GM18907 (cell line): Measurements from ENCODE around the gene ME3.
"Not testable (repeated sequence)": the region's sequence is repeated elsewhere in the genome, so short reads cannot be mapped to it uniquely, and the experiment has no call there.

Experiments used
- ATAC-seq: cut with Tn5 transposase; IDR thresholded peaks from one replicate; pipeline ENCODE4 v1.9.1; 2021; ENCODE audit warnings: mild to moderate bottlenecking, moderate library complexity; ENCODE audit not compliant: unreplicated experiment

The ME3 gene

GRCh38 chr11:86443415-86443814 is 229.0 kb downstream of the ME3 start:
- no peak for ATAC-seq

GRCh38 chr11:86442827-86443226 is 229.6 kb downstream of the ME3 start:
- no peak for ATAC-seq

- no peak for ATAC-seq
Measured at GRCh38 chr11:86442420-86442819, 230.0 kb downstream of the ME3 start.

- ATAC-seq = no peak
Measured at GRCh38 chr11:86440843-86441242, 231.6 kb downstream of the ME3 start.

- ATAC-seq = no peak
Measured at GRCh38 chr11:86440305-86440716, 232.1 kb downstream of the ME3 start.

GRCh38 chr11:86438685-86439084 is 233.7 kb downstream of the ME3 start:
- ATAC-seq = no peak

GRCh38 chr11:86435711-86436110 is 236.7 kb downstream of the ME3 start:
- no peak for ATAC-seq

GRCh38 chr11:86433361-86434095 is 238.9 kb downstream of the ME3 start:
- not testable (repeated sequence) for ATAC-seq

- peak; percentile 92 for ATAC-seq
Measured at GRCh38 chr11:86431258-86431657, 241.2 kb downstream of the ME3 start.

- no peak for ATAC-seq
Measured at GRCh38 chr11:86427441-86427840, 245.0 kb downstream of the ME3 start.

- not testable (repeated sequence) for ATAC-seq
Measured at GRCh38 chr11:86423488-86423887, 248.9 kb downstream of the ME3 start.

- ATAC-seq = no peak
Measured at GRCh38 chr11:86422371-86422770, 250.0 kb downstream of the ME3 start.

GRCh38 chr11:86421946-86422345 is 250.5 kb downstream of the ME3 start:
- ATAC-seq = no peak

GRCh38 chr11:86418917-86419316 is 253.5 kb downstream of the ME3 start:
- ATAC-seq = peak; percentile 59

- no peak for ATAC-seq
Measured at GRCh38 chr11:86418513-86418912, 253.9 kb downstream of the ME3 start.

- no peak for ATAC-seq
Measured at GRCh38 chr11:86418106-86418505, 254.3 kb downstream of the ME3 start.

- ATAC-seq = not testable (repeated sequence)
Measured at GRCh38 chr11:86416951-86417350, 255.5 kb downstream of the ME3 start.

GRCh38 chr11:86416494-86416893 is 255.9 kb downstream of the ME3 start:
- no peak for ATAC-seq

- ATAC-seq = no peak
Measured at GRCh38 chr11:86415026-86415425, 257.4 kb downstream of the ME3 start.

GRCh38 chr11:86414032-86414431 is 258.4 kb downstream of the ME3 start:
- no peak for ATAC-seq

GRCh38 chr11:86408845-86409244 is 263.6 kb downstream of the ME3 start:
- no peak for ATAC-seq

GRCh38 chr11:86403458-86403857 is 269.0 kb downstream of the ME3 start:
- no peak for ATAC-seq

GRCh38 chr11:86398106-86398505 is 274.3 kb downstream of the ME3 start:
- ATAC-seq = no peak
